Endodermal cell (in vitro differentiated cells): ENCODE measurements around the gene RILP. TPM values are rescaled to one million over a fixed set of nuclear protein-coding genes. Genes with fewer than 3 reads are reported as not detected.

ENCODE experiments used
- DNase-seq: peaks from one replicate; pipeline ENCODE4 v3.0.0-alpha.2; 2017
- H3K27ac ChIP-seq: 2 replicates; pipeline ENCODE4 v1.5.1; 2013; ENCODE audit warnings: mild to moderate bottlenecking, low read depth, low read length, moderate library complexity
- H3K27me3 ChIP-seq: 2 replicates; pipeline ENCODE4 v1.6.1; 2013; ENCODE audit warnings: mild to moderate bottlenecking, low read length, moderate library complexity; ENCODE audit not compliant: insufficient read depth, control insufficient read depth, poor library complexity, severe bottlenecking
- H3K36me3 ChIP-seq: 2 replicates; pipeline ENCODE4 v1.7.0; 2013; ENCODE audit warnings: mild to moderate bottlenecking, low read length, moderate library complexity; ENCODE audit not compliant: control insufficient read depth, insufficient read depth
- H3K4me1 ChIP-seq: one replicate; pipeline ENCODE4 v1.7.0; 2013; ENCODE audit warnings: low read length; ENCODE audit not compliant: control insufficient read depth, insufficient read depth
- H3K4me3 ChIP-seq: 2 replicates; pipeline ENCODE4 v1.5.1; 2013; ENCODE audit warnings: mild to moderate bottlenecking, low read length, moderate library complexity
- H3K9ac ChIP-seq: 2 replicates; pipeline ENCODE4 v1.6.1; 2013; ENCODE audit warnings: mild to moderate bottlenecking, low read length, moderate library complexity; ENCODE audit not compliant: poor library complexity, severe bottlenecking; ENCODE audit errors: extremely low read depth
- H3K9me3 ChIP-seq: 2 replicates; pipeline ENCODE4 v1.6.1; 2013; ENCODE audit warnings: mild to moderate bottlenecking, low read length, moderate library complexity; ENCODE audit not compliant: control insufficient read depth
- H3K27ac Mint-ChIP-seq: 2 replicates; pipeline ENCODE4 v1.8.0; 2020; ENCODE audit warnings: mixed read lengths
- H3K27me3 Mint-ChIP-seq: 2 replicates; pipeline ENCODE4 v1.8.0; 2021; ENCODE audit warnings: mild to moderate bottlenecking, mixed read lengths; ENCODE audit not compliant: insufficient read depth
- H3K36me3 Mint-ChIP-seq: 2 replicates; pipeline ENCODE4 v1.8.0; 2020; ENCODE audit warnings: low read depth, mixed read lengths
- H3K4me1 Mint-ChIP-seq: 2 replicates; pipeline ENCODE4 v1.8.0; 2020; ENCODE audit warnings: mixed read lengths
- H3K4me3 Mint-ChIP-seq: 2 replicates; pipeline ENCODE4 v1.8.0; 2020; ENCODE audit warnings: mild to moderate bottlenecking, moderate library complexity, mixed read lengths
- H3K9me3 Mint-ChIP-seq: 2 replicates; pipeline ENCODE4 v1.8.0; 2020; ENCODE audit warnings: mild to moderate bottlenecking, mixed read lengths
- WGBS, 2 experiments: methylation state at CpG; one replicate each; pipeline versions ENCODE4 v1.1.5 to v1.1.7; 2013; ENCODE audit warnings: missing lambda C conversion rate in 2 of 2, mixed read lengths in 1 of 2; ENCODE audit not compliant: insufficient coverage in 1 of 2, insufficient read length in 1 of 2; 5-methylcytosine and 5-hydroxymethylcytosine counted together
- total RNA-seq, 2 donors: library from RNA; stranded (reverse); fragmentation: NEBNext Ultra II Directional in 1 of 2; extraction: Animal tissue kit (Norgen Biotek cat#: 25700) in 1 of 2; gene quantifications; 2 replicates in 1 of 2; 3 replicates in 1 of 2; pipeline ENCODE4 v1.2.1, GENCODE V29; 2021
- TF ChIP-seq, protein P1 (sequence below): fragments of 200-600 bp; sonication (generic); conservative IDR thresholded peaks from 2 replicates; pipeline ENCODE4 v1.5.0; 2021; ENCODE audit warnings: antibody characterized with exemption, mild to moderate bottlenecking

Gene RILP
- total RNA-seq, 2 donors from 2014 or later = 1.1 to 3.1 TPM

DNA sequence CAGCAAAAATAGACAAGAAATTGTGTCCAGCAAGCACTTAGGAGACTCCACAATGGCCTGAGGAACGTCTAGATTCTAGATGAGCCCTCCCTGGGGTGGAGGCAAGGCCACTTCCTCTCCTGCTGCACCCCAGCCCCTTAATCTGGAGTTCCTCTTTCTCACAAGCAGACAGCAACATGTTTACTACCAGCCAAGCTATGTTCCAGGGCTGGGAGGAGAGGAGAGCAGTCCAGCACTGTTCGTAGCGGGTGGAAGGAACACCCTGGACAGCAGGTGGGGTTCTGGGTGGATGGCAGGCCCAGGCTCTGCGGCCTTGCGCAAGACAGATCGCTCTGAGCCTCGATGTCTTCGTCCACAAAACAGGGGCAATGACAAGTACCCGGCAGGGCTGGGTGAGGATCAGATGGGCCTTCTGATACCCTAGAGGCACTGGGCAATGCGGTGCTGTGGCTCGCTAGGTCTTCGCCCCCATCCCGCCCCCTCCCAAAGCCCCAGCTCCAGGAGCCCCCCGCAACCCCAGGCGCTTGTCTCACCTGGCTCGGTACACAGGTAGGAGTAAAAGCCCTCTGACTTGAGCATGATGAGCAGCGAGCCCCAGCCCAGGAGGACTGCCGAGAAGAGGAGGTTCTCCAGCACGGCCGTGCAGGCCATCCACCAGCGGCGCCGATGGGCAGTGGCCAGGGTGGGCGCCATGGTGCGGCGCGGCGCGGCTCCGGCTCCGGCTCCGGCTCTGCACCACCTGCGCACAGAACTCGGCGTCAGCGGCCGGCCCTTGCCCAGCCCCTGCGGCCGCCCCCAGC is 22.3 kb downstream of the RILP start:
- Histone ChIP-seq H3K27ac (no peak overlapping the region), H3K36me3 (no peaks in the 10 kb centered on the region), H3K27me3 (peaks cover 24% of the 10 kb centered on the region), H3K4me1 (no peaks in the 10 kb centered on the region), H3K9ac (no peak overlapping the region), H3K9me3 (no peaks in the 10 kb centered on the region), H3K4me3 (peak overlapping the region; percentile 76)
- Mint-ChIP-seq H3K36me3 (peaks cover 2% of the 10 kb centered on the region), H3K27ac (no peak overlapping the region), H3K4me1 (peaks cover 17% of the 10 kb centered on the region), H3K4me3 (peak overlapping the region; percentile 79), H3K27me3 (peaks cover 32% of the 10 kb centered on the region), H3K9me3 (no peaks in the 10 kb centered on the region)
- 41 to 49% methylated on average over 18 to 39 of the region's 39 CpGs for WGBS, 2 experiments
- DNase-seq = peak; percentile 83
- TF ChIP-seq, protein P1, sequence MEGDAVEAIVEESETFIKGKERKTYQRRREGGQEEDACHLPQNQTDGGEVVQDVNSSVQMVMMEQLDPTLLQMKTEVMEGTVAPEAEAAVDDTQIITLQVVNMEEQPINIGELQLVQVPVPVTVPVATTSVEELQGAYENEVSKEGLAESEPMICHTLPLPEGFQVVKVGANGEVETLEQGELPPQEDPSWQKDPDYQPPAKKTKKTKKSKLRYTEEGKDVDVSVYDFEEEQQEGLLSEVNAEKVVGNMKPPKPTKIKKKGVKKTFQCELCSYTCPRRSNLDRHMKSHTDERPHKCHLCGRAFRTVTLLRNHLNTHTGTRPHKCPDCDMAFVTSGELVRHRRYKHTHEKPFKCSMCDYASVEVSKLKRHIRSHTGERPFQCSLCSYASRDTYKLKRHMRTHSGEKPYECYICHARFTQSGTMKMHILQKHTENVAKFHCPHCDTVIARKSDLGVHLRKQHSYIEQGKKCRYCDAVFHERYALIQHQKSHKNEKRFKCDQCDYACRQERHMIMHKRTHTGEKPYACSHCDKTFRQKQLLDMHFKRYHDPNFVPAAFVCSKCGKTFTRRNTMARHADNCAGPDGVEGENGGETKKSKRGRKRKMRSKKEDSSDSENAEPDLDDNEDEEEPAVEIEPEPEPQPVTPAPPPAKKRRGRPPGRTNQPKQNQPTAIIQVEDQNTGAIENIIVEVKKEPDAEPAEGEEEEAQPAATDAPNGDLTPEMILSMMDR = no peak

DNA sequence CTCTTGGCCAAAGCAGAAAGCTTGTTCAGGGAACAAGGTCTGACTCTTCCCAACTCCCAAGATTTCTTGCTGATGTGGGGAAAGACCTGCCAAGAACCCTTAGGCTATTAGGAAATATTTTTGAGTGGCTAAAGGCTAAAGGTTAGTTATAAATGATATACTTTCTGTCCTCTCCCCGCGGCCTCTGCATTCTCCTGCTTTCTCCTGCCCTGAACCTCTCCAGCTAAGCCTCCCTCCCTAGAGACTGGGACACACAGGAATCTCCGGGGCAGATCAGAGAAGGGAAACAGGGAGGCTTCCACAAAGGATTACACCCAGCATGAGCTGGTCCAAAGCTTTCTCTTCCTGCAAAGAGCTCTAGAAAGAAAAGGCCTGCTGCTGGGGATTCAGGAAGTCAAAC is 23.3 kb downstream of the RILP start:
- H3K27me3 Mint-ChIP-seq = peaks cover 26% of the 10 kb centered on the region
- Histone ChIP-seq H3K27me3 (peaks cover 24% of the 10 kb centered on the region), H3K4me1 (no peaks in the 10 kb centered on the region), H3K4me3 (no peak overlapping the region), H3K9ac (no peak overlapping the region), H3K9me3 (no peaks in the 10 kb centered on the region), H3K27ac (no peak overlapping the region), H3K36me3 (no peaks in the 10 kb centered on the region)
- H3K4me1 Mint-ChIP-seq = peaks cover 18% of the 10 kb centered on the region
- peaks cover 3% of the 10 kb centered on the region for H3K36me3 Mint-ChIP-seq
- TF ChIP-seq, protein P1 = no peak
- 42 to 67% methylated on average over 3 of the region's 3 CpGs for WGBS, 2 experiments
- H3K4me3 Mint-ChIP-seq = peak overlapping the region; percentile 79
- peak; percentile 66 for DNase-seq
- H3K27ac Mint-ChIP-seq = peak overlapping the region; percentile 64
- H3K9me3 Mint-ChIP-seq = no peaks in the 10 kb centered on the region

DNA sequence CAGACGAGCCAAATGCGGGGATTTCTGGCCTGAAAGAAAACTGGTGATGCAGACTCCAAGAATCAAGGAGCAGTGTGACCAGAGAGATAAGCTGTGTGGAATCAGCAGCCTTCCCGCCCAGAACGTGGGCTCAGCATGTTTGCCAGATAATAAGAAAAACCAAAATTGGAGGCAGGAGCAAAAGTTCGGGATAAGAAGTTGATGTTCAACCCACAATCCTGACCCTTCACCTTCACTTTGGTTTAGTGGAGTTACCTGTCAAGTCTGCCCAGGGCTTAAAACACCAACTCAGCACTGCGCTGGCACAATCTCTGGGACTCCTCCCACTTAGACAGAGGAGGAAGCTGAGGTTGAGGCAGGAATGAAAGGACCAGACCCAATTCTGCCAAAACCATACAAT is 24.1 kb downstream of the RILP start:
- TF ChIP-seq, protein P1 = no peak
- H3K9me3 Mint-ChIP-seq = no peaks in the 10 kb centered on the region
- H3K4me3 ChIP-seq = no peak overlapping the region
- peaks cover 4% of the 10 kb centered on the region for H3K36me3 Mint-ChIP-seq
- H3K9ac ChIP-seq = no peak overlapping the region
- H3K27ac Mint-ChIP-seq = peak overlapping the region; percentile 1
- H3K27ac ChIP-seq = no peak overlapping the region
- H3K27me3 Mint-ChIP-seq = peaks cover 19% of the 10 kb centered on the region
- H3K4me1 Mint-ChIP-seq = peaks cover 24% of the 10 kb centered on the region
- peaks cover 22% of the 10 kb centered on the region for H3K27me3 ChIP-seq
- no peaks in the 10 kb centered on the region for H3K36me3 ChIP-seq
- H3K4me3 Mint-ChIP-seq = peak overlapping the region; percentile 79
- no peak for DNase-seq
- H3K9me3 ChIP-seq = no peaks in the 10 kb centered on the region
- no peaks in the 10 kb centered on the region for H3K4me1 ChIP-seq
- 89 to 95% methylated on average over 5 to 6 of the region's 6 CpGs for WGBS, 2 experiments
